ENCODE measurements around the gene FAM120A.

GRCh38 chr9:93475856-93476255 lies 24.4 kb downstream of the FAM120A start:
- TF ChIP-seq NR2F2 (IDR thresholded peaks at IDR 0.05; ENCODE audit: borderline replicate concordance, low read depth) (no peak), SP140L (CRISPR knock-in tag; IDR thresholded peaks at IDR 0.05; ENCODE audit: borderline replicate concordance) (no peak), RFXANK (CRISPR knock-in tag; IDR thresholded peaks at IDR 0.05) (no peak), ELF1 (CRISPR knock-in tag; IDR thresholded peaks at IDR 0.05) (no peak), RFX5 (IDR thresholded peaks at IDR 0.05; ENCODE audit: low read depth, low read length) (no peak), NCOA1 (CRISPR knock-in tag; IDR thresholded peaks at IDR 0.05) (no peak), EZH2 (conservative IDR thresholded peaks at IDR 0.05; ENCODE audit: low read depth, low read length) (no peak), SUZ12 (IDR thresholded peaks at IDR 0.05; ENCODE audit: low read depth, low read length) (no peak), ZBTB43 (CRISPR knock-in tag; conservative IDR thresholded peaks at IDR 0.05) (no peak), ZFP36L1 (CRISPR knock-in tag; IDR thresholded peaks at IDR 0.05) (no peak), ZKSCAN8 (CRISPR knock-in tag; IDR thresholded peaks at IDR 0.05; ENCODE audit: borderline replicate concordance) (no peak), NFKB2 (CRISPR knock-in tag; IDR thresholded peaks at IDR 0.05; ENCODE audit: borderline replicate concordance) (no peak)

All from HepG2 (cell line).